ENCODE data around the gene YOD1. TPM values are rescaled to one million over a fixed set of nuclear protein-coding genes. Genes with fewer than 3 reads are reported as not detected.

Gene YOD1
- total and polyA plus RNA-seq, 2 of the 4 experiments (the other 2 are of a cell fraction): 1.8 to 5.4 TPM

DNA sequence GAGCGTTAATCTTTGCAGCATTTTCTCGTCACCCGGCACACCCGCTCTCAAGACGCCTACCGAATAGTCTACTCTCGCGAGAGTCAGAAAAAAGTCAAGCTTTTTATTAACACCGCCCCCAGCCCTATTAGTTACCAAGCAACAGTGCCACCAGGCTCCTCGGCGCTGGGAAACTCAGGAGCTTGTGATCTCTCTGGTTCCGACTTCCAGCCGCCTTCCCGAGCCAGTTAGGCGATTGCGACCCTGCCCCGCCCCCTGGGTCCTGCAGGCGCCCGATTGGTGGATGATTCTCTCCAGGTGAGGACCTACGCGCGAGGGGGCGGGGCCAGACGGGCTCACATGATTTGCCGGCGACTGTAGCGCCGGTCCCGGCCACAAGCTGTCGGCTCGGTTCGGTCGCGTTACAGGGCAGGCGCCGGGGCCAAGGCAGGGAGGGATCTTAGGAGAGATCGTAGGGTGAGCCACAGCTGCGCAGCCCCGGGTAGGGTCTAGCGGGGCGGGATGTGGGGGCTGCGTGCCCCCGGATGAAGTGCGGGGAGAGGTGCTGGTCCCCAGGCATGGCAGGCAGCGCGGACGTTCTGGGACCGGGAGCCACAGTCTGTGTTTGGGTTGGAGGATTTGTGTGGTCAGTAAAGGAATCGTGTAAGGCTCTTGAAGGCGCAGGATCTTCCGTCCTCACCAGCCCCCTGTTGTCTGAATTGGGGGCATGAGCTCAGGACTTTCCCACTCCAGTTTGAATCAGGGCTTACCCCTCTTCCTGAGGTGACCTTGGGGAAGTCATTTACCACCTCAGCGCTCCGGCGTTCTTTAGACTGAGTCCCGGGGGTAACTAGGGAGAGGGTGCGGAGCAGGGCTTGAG lies 2.1 kb upstream of the YOD1 start, which contains the start of gene PFKFB2 (continued):
- TF ChIP-seq RAD21 (IDR thresholded peaks at IDR 0.05; ENCODE audit: low read length): no peak
- no peak for TF ChIP-seq FOS (IDR thresholded peaks at IDR 0.05; ENCODE audit: low read depth, low read length)
- TF ChIP-seq MXI1 (IDR thresholded peaks at IDR 0.05; ENCODE audit: borderline replicate concordance, low read depth, low read length): 0 out of 2 replicates have a peak, but pooled peaks have one; percentile 43

Data from IMR-90 (cell line).